A673 (cell line): ENCODE measurements around the gene BMX. TPM values are rescaled to one million over a fixed set of nuclear protein-coding genes. Genes with fewer than 3 reads are reported as not detected.

Experiments
- BruUV-seq: library from RNA; stranded (reverse); fragments of 400-500 nt; replicated peaks from 2 replicates; lab custom pipeline; 2021; lab: Mats Ljungman, UMichigan
- CTCF ChIA-PET: fragments of 300-600 bp; sonication (Branson Sonifier 250); formaldehyde crosslinking; loops from one replicate; lab custom pipeline; 2022; ENCODE audit warnings: antibody characterized with exemption; lab: Charles Lee
- POLR2A ChIA-PET: fragments of 300-600 bp; sonication (Branson Sonifier 250); formaldehyde crosslinking; loops from one replicate; lab custom pipeline; 2022; ENCODE audit warnings: antibody characterized with exemption; ENCODE audit not compliant: low non-redundant PET; lab: Charles Lee
- DNase-seq: peaks from one replicate; pipeline ENCODE4 v3.0.0-alpha.2; 2015; ENCODE audit warnings: low spot score
- H3K27ac ChIP-seq: fragments of 200-600 bp; sonication (generic); 2 replicates; pipeline ENCODE4 v1.5.1; 2016; ENCODE audit warnings: mixed run types, low read depth, mild to moderate bottlenecking, mixed read lengths, antibody characterized with exemption, low read length; ENCODE audit not compliant: poor library complexity, severe bottlenecking
- H3K27me3 ChIP-seq: fragments of 200-600 bp; sonication (generic); replicated peaks from 2 replicates; pipeline ENCODE4 v1.6.1; 2017; ENCODE audit warnings: mixed run types, low read depth, mild to moderate bottlenecking, mixed read lengths, antibody characterized with exemption, low read length; ENCODE audit not compliant: insufficient read depth, poor library complexity
- H3K36me3 ChIP-seq: fragments of 200-600 bp; sonication (generic); 2 replicates; pipeline ENCODE4 v1.6.1; 2016; ENCODE audit warnings: mixed run types, mild to moderate bottlenecking, mixed read lengths, antibody characterized with exemption, low read length; ENCODE audit not compliant: insufficient read depth, poor library complexity, severe bottlenecking
- H3K4me1 ChIP-seq: fragments of 200-600 bp; sonication (generic); 2 replicates; pipeline ENCODE4 v1.6.1; 2017; ENCODE audit warnings: mixed run types, mild to moderate bottlenecking, mixed read lengths, antibody characterized with exemption, low read length; ENCODE audit not compliant: insufficient read depth, poor library complexity, severe bottlenecking
- H3K4me3 ChIP-seq: fragments of 200-600 bp; sonication (generic); 2 replicates; pipeline ENCODE4 v1.5.1; 2016; ENCODE audit warnings: low read depth, mixed run types, mild to moderate bottlenecking, mixed read lengths, low read length; ENCODE audit not compliant: poor library complexity, severe bottlenecking
- H3K9me3 ChIP-seq: fragments of 200-600 bp; sonication (generic); 2 replicates; pipeline ENCODE4 v1.6.1; 2016; ENCODE audit warnings: mixed run types, low read depth, mild to moderate bottlenecking, mixed read lengths, antibody characterized with exemption, low read length; ENCODE audit not compliant: poor library complexity, severe bottlenecking
- EZH2 ChIP-seq: fragments of 200-600 bp; sonication (generic); IDR thresholded peaks from 2 replicates; pipeline ENCODE4 v1.6.1; 2017; ENCODE audit warnings: borderline replicate concordance, low read depth, mild to moderate bottlenecking, mixed read lengths, antibody characterized with exemption, low read length; ENCODE audit not compliant: poor library complexity, severe bottlenecking
- intact Hi-C: fragments of 100-400 bp; cut with micrococcal nuclease; formaldehyde crosslinking; loops from one replicate; pipeline ENCODE4 v1.10.0; 2022; ENCODE audit not compliant: unreplicated experiment
- total RNA-seq: library from RNA; stranded (reverse); gene quantifications from 2 replicates; pipeline ENCODE4 v1.2.3, GENCODE V29; 2021
- TF ChIP-seq, protein P1 (sequence below): fragments of 300-800, 200-600 bp; sonication (generic); conservative IDR thresholded peaks from 2 replicates; pipeline ENCODE4 v1.5.1; 2017; ENCODE audit warnings: low read depth, mild to moderate bottlenecking, antibody characterized with exemption, low read length, moderate library complexity, mixed read lengths

The BMX gene
- total RNA-seq, 1 experiment from 2014 or later = not detected

DNA sequence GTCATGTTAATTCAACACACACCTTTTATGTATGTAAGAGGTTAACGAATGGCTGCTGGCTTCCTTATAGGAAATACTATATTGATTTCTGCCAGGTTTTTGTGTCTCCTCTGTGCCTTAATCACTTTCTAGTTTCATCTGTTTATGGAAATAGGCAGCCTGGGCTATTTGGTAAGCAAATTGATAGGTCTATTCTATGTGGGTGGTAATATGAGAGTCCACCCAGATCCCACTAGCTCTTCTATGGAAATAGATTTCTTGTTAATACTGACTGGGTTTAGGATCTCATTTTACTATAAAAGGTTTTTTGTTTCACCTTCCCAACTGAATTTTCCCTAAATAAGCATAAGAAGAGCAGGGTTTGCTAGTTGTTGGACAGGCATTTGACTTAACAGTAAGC lies 4.1 kb downstream of the BMX start:
- Histone ChIP-seq H3K4me3 (no peak overlapping the region), H3K36me3 (no peaks in the 10 kb centered on the region), H3K4me1 (no peaks in the 10 kb centered on the region), H3K9me3 (no peaks in the 10 kb centered on the region), H3K27me3 (peaks cover 52% of the 10 kb centered on the region), H3K27ac (no peak overlapping the region)
- POLR2A ChIA-PET = no interaction called here
- CTCF ChIA-PET = no interaction called here
- TF ChIP-seq, protein P1, sequence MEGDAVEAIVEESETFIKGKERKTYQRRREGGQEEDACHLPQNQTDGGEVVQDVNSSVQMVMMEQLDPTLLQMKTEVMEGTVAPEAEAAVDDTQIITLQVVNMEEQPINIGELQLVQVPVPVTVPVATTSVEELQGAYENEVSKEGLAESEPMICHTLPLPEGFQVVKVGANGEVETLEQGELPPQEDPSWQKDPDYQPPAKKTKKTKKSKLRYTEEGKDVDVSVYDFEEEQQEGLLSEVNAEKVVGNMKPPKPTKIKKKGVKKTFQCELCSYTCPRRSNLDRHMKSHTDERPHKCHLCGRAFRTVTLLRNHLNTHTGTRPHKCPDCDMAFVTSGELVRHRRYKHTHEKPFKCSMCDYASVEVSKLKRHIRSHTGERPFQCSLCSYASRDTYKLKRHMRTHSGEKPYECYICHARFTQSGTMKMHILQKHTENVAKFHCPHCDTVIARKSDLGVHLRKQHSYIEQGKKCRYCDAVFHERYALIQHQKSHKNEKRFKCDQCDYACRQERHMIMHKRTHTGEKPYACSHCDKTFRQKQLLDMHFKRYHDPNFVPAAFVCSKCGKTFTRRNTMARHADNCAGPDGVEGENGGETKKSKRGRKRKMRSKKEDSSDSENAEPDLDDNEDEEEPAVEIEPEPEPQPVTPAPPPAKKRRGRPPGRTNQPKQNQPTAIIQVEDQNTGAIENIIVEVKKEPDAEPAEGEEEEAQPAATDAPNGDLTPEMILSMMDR = no peak
- no TSS peak for BruUV-seq
- no peak for DNase-seq
- intact Hi-C loops = no loop called here

DNA sequence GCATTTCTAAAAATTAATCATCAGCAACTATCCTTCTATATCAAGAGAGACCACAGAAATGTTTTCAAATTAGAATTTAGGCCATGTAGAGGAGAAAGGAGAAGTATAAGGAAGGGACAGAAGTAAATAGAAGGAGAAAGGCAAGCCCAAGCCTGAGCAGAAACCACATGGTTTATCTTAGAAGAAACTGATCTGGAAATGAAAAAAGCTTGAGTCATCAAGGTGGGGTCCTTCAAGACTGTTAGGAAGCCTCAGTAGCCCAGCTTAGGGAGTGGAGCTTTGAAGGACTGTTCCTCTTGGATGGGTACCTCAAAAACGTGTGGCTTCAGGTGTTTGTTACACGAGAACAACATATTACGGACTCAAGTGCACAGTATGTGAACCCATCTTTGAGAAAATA lies 4.5 kb downstream of the BMX start:
- no peaks in the 10 kb centered on the region for H3K4me1 ChIP-seq
- ChIA-PET CTCF (no interaction called here), POLR2A (no interaction called here)
- no peak for TF ChIP-seq EZH2
- TF ChIP-seq, protein P1 = no peak
- DNase-seq = no peak
- no peak overlapping the region for H3K4me3 ChIP-seq
- peaks cover 48% of the 10 kb centered on the region for H3K27me3 ChIP-seq
- intact Hi-C loops = no loop called here
- H3K9me3 ChIP-seq = no peaks in the 10 kb centered on the region
- no peak overlapping the region for H3K27ac ChIP-seq
- no peaks in the 10 kb centered on the region for H3K36me3 ChIP-seq
- BruUV-seq = no TSS peak

DNA sequence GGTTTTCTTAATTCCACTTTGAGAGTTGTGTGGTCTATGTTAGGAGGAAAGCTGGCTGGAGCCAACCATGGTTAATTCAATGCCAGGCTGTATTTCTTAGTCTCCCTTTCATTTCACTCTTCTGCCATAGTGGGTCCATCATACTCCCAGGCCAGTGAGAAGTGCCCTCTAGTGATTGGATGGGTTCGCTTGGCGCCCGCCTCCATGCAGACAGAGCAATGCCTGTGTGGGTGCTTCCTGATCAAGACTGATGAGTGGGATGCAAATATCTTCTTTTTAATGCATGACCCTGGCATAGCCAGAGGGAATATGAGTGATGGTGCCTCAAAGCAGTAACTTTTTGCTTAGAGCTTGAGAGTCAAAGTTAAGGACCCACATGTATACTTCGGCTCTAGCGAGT lies 6.4 kb downstream of the BMX start:
- H3K9me3 ChIP-seq = no peaks in the 10 kb centered on the region
- ChIA-PET CTCF (no interaction called here), POLR2A (no interaction called here)
- TF ChIP-seq, protein P1 = no peak
- TF ChIP-seq EZH2 = no peak
- no TSS peak for BruUV-seq
- no peaks in the 10 kb centered on the region for H3K4me1 ChIP-seq
- DNase-seq = no peak
- H3K36me3 ChIP-seq = no peaks in the 10 kb centered on the region
- no peak overlapping the region for H3K4me3 ChIP-seq
- intact Hi-C loops = no loop called here
- no peak overlapping the region for H3K27ac ChIP-seq
- H3K27me3 ChIP-seq = peaks cover 29% of the 10 kb centered on the region
